Endometrial microvascular endothelial cells (primary cell): ENCODE measurements around the gene KIF23. TPM values are rescaled to one million over a fixed set of nuclear protein-coding genes. Genes with fewer than 3 reads are reported as not detected.
"Not testable (repeated sequence)": the region's sequence is repeated elsewhere in the genome, so short reads cannot be mapped to it uniquely, and the experiment has no call there.

ENCODE experiments used
- in situ Hi-C: cut with HindIII; loops from 2 replicates; pipeline ENCODE4 v1.10.0; 2017; ENCODE audit warnings: low sequenced_read_pairs, low pct_unique_long_range_greater_than_20kb; ENCODE audit errors: inconsistent ontology term
- total RNA-seq: library from RNA; depleted of rRNA; stranded (reverse); fragments of >200 nt; gene quantifications from one replicate; pipeline ENCODE4 v1.2.3, GENCODE V29; 2015; ENCODE audit errors: inconsistent ontology term

Gene KIF23
- 48.8 TPM for total RNA-seq

DNA sequence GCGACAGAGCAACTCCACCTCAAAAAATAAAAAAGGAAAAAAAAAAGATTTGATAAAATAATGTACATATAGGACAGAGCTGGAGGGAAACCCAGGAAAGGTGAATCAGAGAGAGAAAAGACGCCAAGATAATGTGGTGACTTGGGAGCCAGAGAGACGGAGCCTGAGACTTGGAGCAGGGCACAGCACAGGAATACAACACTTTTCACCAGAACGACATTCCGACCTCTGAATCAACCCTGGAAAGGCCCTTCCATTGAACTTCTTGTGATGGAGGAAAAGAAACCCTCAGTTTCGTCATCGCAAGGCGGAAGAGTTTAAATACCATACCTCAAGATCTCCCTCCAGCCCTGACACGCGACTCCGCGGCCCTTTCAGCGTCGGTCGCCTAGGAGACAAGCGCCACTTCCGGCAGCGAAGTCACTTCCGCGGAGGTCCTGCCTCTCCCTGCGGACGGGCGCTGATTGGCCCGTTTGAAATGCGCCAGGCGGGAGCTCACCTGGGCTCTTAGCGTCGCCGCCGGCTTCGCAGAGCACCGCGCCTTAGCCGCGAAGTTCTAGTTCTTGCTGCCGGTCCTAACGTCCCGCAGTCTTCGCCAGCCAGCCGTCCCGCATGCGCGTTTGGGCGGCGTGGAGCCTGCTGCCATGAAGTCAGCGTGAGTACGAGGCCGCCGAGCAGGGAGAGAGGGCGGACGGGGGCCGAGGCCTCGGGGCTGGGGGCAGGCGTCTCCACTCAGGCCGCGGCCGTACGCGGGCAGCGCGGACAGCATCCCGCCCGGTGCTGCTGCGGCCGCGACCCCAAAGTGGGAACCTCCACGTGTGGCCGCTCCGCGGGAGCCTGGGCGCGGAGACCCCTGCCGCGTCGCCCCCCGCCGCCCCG is at the start of gene KIF23:
Gene KIF23, plus strand, starts transcription at position 528 of the 879 bp plus-strand sequence. Its CDS starts 117 bp downstream, at position 645.
- in situ Hi-C loops: no loop called here

DNA sequence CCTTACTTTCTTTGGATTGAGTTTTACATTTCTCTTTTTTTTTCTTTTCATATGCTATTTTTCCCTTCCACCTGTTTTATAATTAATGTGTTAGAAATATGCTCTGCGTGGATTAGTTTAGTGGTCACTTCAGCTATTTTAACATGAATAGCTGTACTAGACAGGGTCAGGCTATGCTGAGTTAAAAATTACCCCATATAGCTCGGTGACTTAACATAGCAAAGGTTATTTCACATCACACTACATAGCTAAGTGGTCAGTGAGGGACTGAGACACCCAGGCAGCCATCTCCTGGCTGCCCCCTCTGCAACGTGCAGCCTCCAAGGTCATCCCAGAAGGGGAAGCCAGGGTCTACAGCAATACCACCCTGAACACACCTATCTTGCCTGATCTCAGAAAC is 46.9 kb upstream of the KIF23 start:
- in situ Hi-C loops: no loop called here

DNA sequence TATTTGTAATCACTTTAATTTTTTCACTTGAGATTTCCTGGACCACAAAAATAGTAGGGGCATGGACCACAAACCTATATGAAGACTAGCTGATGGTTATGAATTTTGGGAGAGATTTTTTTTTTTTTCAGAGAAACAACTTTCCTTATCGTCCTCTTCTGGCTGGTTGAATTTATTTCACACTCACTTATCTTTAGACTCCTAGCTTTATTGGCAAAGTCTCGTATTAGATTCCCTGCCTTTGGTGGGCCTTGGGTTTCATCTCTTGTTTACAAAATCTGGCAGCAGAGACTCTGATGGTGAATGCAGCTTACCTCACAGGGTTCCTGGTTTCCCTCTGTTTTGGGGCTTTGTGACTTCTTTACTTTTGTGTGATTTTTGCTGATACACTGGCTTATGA is 44.5 kb upstream of the KIF23 start:
- in situ Hi-C loops: no loop called here

GRCh38 chr15:69373406-69373805 is 40.7 kb upstream of the KIF23 start:
- in situ Hi-C loops: no loop called here

GRCh38 chr15:69375151-69375790 is 38.9 kb upstream of the KIF23 start:
- in situ Hi-C loops: no loop called here

DNA sequence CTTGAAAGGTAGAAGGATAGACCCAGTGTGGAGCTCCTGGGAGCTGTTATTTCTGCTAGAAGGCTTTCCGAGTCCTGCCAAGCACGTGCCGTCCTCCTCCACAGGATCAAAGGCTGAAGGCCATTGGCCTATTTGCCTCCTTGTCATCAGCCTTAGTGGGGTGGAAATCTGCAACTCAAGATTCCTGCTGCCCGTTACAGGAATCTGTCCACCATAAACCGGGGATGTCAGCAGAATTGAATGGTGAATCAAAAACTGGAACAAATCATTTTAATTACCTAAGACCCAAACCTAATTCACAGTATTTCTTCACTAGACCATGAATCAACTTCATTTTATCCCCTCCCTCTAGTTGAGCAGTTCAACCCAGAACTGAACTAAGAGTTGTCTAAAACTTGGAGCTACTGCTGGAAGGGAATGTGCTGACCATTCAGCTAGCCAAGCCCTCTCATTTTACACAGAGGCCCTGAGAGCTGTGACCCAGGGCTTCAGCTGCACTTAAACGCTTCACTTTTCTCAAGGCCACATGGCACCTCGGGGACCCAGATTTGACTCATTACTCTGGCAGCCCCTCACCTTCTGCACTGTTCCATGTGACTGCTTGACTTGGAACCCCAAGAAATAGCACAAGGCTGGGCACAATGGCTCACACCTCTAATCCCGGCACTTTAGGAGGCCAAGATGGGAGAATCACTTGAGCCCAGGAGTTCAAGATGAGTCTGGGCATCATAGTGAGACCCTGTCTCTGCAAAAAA is 36.8 kb upstream of the KIF23 start:
- in situ Hi-C loops: no loop called here

DNA sequence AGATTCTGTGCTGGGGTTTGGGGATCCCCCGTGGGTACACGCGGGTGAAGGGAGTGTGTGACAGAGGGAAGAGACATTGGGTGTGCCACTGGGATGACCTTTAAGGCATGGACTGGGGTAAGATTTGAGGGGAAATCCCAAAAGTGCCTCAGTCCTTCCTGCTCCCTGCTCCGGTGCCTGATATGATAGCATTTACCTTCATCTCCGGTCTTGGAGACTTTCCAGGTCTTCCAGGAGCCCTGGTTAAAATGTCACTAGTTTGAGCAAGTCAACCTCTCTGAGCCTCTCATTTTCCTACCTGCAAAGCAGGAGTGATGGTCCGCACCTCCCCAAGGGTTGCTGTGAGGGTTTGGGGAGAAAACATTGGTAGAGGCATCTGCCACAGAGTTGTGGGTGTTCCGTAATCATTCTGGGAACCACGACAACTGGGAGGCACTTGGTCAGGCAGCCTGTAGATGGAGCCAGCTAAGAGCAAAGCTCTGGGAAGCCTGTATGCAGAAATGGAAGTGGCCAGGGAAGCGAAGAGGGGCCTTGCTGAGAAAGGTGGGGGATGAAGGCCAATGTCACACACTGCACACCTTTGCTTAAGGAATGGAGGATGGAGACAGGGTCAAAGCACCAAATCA is 33.9 kb upstream of the KIF23 start:
- in situ Hi-C loops: no loop called here

GRCh38 chr15:69380726-69381105 is 33.4 kb upstream of the KIF23 start:
- in situ Hi-C loops: no loop called here

DNA sequence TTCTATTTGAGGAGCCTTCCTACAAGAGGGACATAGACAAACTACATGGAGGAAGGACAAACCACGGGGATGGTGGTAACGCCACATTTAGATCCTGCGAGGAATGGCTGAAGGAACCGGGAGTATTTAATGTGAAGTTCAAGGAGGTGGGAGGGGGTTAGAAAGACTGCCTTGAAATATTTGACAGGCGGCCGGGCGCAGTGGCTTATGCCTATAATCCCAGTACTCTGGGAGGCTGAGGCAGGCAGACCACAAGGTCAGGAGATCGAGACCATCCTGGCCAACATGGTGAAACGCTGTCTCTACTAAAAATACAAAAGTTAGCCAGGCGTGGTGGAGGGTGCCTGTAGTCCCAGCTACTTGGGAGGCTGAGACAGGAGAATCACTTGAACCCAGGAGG is 32.0 kb upstream of the KIF23 start:
- in situ Hi-C loops: not testable (repeated sequence)

DNA sequence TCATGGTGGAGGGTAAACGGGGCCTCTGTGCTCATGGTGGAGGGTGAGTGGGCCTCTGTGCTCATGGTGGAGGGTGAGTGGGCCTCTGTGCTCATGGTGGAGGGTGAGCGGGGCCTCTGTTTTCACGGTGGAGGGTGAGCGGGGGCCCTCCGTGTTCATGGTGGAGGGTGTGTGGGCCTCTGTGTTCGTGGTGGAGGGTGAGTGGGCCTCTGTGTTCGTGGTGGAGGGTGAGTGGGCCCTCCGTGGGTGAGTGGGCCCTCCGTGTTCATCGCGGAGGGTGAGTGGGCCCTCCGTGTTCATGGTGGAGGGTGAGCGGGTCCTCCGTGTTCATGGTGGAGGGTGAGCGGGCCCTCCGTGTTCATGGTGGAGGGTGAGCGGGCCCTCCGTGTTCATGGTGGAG is 30.1 kb upstream of the KIF23 start:
- in situ Hi-C loops: not testable (repeated sequence)

- in situ Hi-C loops: no loop called here
Observed at GRCh38 chr15:69384626-69385598, 29.2 kb upstream of the KIF23 start.

GRCh38 chr15:69385831-69386230 is 28.3 kb upstream of the KIF23 start:
- in situ Hi-C loops: no loop called here

- in situ Hi-C loops: no loop called here
Observed at GRCh38 chr15:69386284-69386683, 27.9 kb upstream of the KIF23 start.

GRCh38 chr15:69388260-69388705 is 25.9 kb upstream of the KIF23 start:
- in situ Hi-C loops: no loop called here

GRCh38 chr15:69389426-69389825 is 24.7 kb upstream of the KIF23 start:
- in situ Hi-C loops: no loop called here

GRCh38 chr15:69390575-69390974 is 23.6 kb upstream of the KIF23 start:
- in situ Hi-C loops: no loop called here

DNA sequence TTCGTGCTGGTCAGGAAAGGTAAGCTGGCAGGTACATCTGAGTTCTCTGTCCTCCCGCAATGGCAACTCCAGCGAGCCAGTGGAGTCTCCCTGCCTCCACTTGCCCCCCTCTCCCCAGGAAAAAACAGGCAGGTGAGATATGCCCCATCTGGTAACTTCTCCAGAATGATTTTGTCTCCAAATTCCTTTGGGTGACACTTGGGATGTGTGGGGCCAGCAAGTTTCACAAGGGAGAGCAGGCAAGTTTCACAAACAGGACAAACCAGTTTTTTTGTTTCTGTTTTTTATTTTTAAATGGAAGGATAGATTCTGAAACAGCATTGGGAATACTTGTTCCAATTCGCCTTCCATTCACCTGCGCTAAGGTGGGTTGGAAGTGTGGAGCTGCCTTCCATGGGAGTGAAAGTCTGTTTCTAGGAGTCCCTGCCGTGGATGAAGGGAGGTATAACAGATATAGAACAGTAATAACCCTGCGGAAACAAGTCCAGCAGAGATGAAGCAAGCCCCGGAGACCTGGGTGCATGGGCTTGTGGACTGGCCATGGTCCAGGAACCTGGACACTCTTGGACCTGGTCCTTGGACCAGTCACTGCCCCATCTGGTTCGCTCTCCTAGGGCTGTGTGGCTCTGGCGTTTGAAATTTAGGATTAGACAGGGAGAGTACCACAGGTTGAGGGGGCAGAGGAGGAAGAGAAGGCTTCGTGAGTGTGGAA is 22.9 kb upstream of the KIF23 start:
- in situ Hi-C loops: no loop called here
